Calu3 (cell line): ENCODE measurements around the gene PNKP. TPM values are rescaled to one million over a fixed set of nuclear protein-coding genes. Genes with fewer than 3 reads are reported as not detected.

ENCODE experiments used
- BruUV-seq: library from RNA; stranded (reverse); fragments of 400-500 nt; replicated peaks from 2 replicates; lab custom pipeline; 2021; lab: Mats Ljungman, UMichigan
- CTCF ChIA-PET: fragments of 300-600 bp; sonication (Branson Sonifier 250); formaldehyde crosslinking; loops from one replicate; lab custom pipeline; 2022; ENCODE audit warnings: antibody characterized with exemption; lab: Charles Lee
- DNase-seq: peaks from one replicate; pipeline ENCODE4 v3.0.0; 2022
- H3K27ac Mint-ChIP-seq: one replicate; pipeline ENCODE4 v1.8.0; 2022; ENCODE audit warnings: mixed read lengths; ENCODE audit not compliant: unreplicated experiment
- H3K27me3 Mint-ChIP-seq: one replicate; pipeline ENCODE4 v1.8.0; 2022; ENCODE audit warnings: mixed read lengths; ENCODE audit not compliant: unreplicated experiment
- H3K36me3 Mint-ChIP-seq: one replicate; pipeline ENCODE4 v1.8.0; 2022; ENCODE audit warnings: mild to moderate bottlenecking, moderate library complexity, mixed read lengths; ENCODE audit not compliant: insufficient read depth, unreplicated experiment
- H3K4me1 Mint-ChIP-seq: one replicate; pipeline ENCODE4 v1.8.0; 2022; ENCODE audit warnings: mild to moderate bottlenecking, low read depth, mixed read lengths; ENCODE audit not compliant: unreplicated experiment
- H3K4me3 Mint-ChIP-seq: one replicate; pipeline ENCODE4 v1.8.0; 2022; ENCODE audit warnings: mild to moderate bottlenecking, low read depth, moderate library complexity, mixed read lengths; ENCODE audit not compliant: unreplicated experiment
- H3K9me3 Mint-ChIP-seq: one replicate; pipeline ENCODE4 v1.8.0; 2022; ENCODE audit warnings: low read depth, mixed read lengths; ENCODE audit not compliant: unreplicated experiment
- CTCF ChIP-seq: fragments of 200-600 bp; IDR thresholded peaks from one replicate; pipeline ENCODE4 v1.8.0; 2022; ENCODE audit warnings: antibody characterized with exemption; ENCODE audit not compliant: unreplicated experiment
- intact Hi-C: fragments of 100-400 bp; cut with micrococcal nuclease; formaldehyde crosslinking; loops from one replicate; pipeline ENCODE4 v1.10.0; 2022; ENCODE audit not compliant: unreplicated experiment
- total RNA-seq: library from RNA; stranded (reverse); gene quantifications from 2 replicates; pipeline ENCODE4 v1.2.3, GENCODE V29; 2022

The PNKP gene
- total RNA-seq, 1 experiment from 2014 or later, result 189 TPM

- intact Hi-C loops, result no loop called here
- H3K4me1 Mint-ChIP-seq, result no peaks in the 10 kb centered on the region
- H3K27me3 Mint-ChIP-seq, result no peaks in the 10 kb centered on the region
- no TSS peak for BruUV-seq
- TF ChIP-seq CTCF, result no peak
- H3K9me3 Mint-ChIP-seq, result no peaks in the 10 kb centered on the region
- peaks cover 40% of the 10 kb centered on the region for H3K36me3 Mint-ChIP-seq
- no peak for DNase-seq
- CTCF ChIA-PET, result no interaction called here
- no peak overlapping the region for H3K4me3 Mint-ChIP-seq
- peak overlapping the region; percentile 48 for H3K27ac Mint-ChIP-seq
These were observed 27.1 kb downstream of the PNKP start for GRCh38 chr19:49840321-49840720.

- BruUV-seq, result no TSS peak
- no peak for TF ChIP-seq CTCF
- CTCF ChIA-PET, result interaction anchor here (0.5 kb wide), 1 partner anchor 1337 kb away, joined by 3 read pairs; no protein-coding TSS in a partner anchor
- Mint-ChIP-seq H3K4me3 (no peak overlapping the region), H3K9me3 (no peaks in the 10 kb centered on the region), H3K27me3 (no peaks in the 10 kb centered on the region), H3K36me3 (peaks cover 47% of the 10 kb centered on the region), H3K4me1 (no peaks in the 10 kb centered on the region), H3K27ac (no peak overlapping the region)
- no peak for DNase-seq
- intact Hi-C loops, result no loop called here
These were observed 27.7 kb downstream of the PNKP start for GRCh38 chr19:49839713-49840112.

- Mint-ChIP-seq H3K27me3 (no peaks in the 10 kb centered on the region), H3K27ac (no peak overlapping the region)
- CTCF ChIA-PET, result interaction anchor here (0.8 kb wide), 1 partner anchor 11 kb away, joined by 4 read pairs; no protein-coding TSS in a partner anchor
These were observed 28.3 kb downstream of the PNKP start for GRCh38 chr19:49838885-49839588.

GRCh38 chr19:49837425-49837824 is 30.0 kb downstream of the PNKP start:
- CTCF ChIA-PET, result no interaction called here
- no peak overlapping the region for H3K27ac Mint-ChIP-seq
- H3K36me3 Mint-ChIP-seq, result peaks cover 66% of the 10 kb centered on the region
- no peak overlapping the region for H3K4me3 Mint-ChIP-seq
- no peak for TF ChIP-seq CTCF
- H3K4me1 Mint-ChIP-seq, result no peaks in the 10 kb centered on the region
- no peaks in the 10 kb centered on the region for H3K27me3 Mint-ChIP-seq
- intact Hi-C loops, result no loop called here
- H3K9me3 Mint-ChIP-seq, result no peaks in the 10 kb centered on the region
- no peak for DNase-seq
- no TSS peak for BruUV-seq

More at GRCh38 chr19:49838885-49839588, 28.3 kb downstream of the PNKP start:
- Mint-ChIP-seq H3K4me3 (no peak overlapping the region), H3K9me3 (no peaks in the 10 kb centered on the region), H3K4me1 (no peaks in the 10 kb centered on the region), H3K36me3 (peaks cover 51% of the 10 kb centered on the region)
- TF ChIP-seq CTCF, result no peak
- BruUV-seq, result TSS peak; percentile 14
- no peak for DNase-seq
- intact Hi-C loops, result no loop called here
